BJ (cell line): ENCODE results near the gene CELF5. TPM values are rescaled to one million over a fixed set of nuclear protein-coding genes. Genes with fewer than 3 reads are reported as not detected.

Experiments
- CTCF ChIA-PET: fragments of 350-600 bp; formaldehyde crosslinking; extraction: SDS; loops from one replicate; lab custom pipeline; 2021; ENCODE audit warnings: antibody characterized with exemption, inconsistent platforms; lab: Yijun Ruan, JAX
- POLR2A ChIA-PET: fragments of 300-600 bp; sonication (Branson Sonifier 250); formaldehyde crosslinking; extraction: SDS; loops from one replicate; lab custom pipeline; 2021; ENCODE audit warnings: antibody characterized with exemption; lab: Charles Lee
- DNase-seq: peaks from one replicate; pipeline ENCODE4 v3.0.0-alpha.2; 2011; ENCODE audit warnings: low read depth
- H3K27me3 ChIP-seq: 2 replicates; pipeline ENCODE4 v1.6.0; 2011; ENCODE audit warnings: low read length; ENCODE audit not compliant: control insufficient read depth, insufficient read depth
- H3K36me3 ChIP-seq: 2 replicates; pipeline ENCODE4 v1.5.1; 2011; ENCODE audit warnings: low read length; ENCODE audit not compliant: control insufficient read depth, insufficient read depth
- H3K4me3 ChIP-seq: 2 replicates; pipeline ENCODE4 v1.5.1; 2011; ENCODE audit warnings: low read depth, mild to moderate bottlenecking, control low read depth, low read length
- polyA plus RNA-seq: library from polyadenylated mRNA; depleted of rRNA; stranded (reverse); fragments of >200 nt; gene quantifications from 2 replicates; pipeline ENCODE4 v1.2.3, GENCODE V29; 2011
- TF ChIP-seq, protein P1 (sequence below): IDR thresholded peaks from 2 replicates; pipeline ENCODE4 v1.5.1; 2011; ENCODE audit warnings: low read depth, mild to moderate bottlenecking, control low read depth, inconsistent platforms, low read length, moderate library complexity; ENCODE audit not compliant: insufficient read depth

Gene CELF5
- polyA plus RNA-seq, 1 experiment: 0.18 TPM

GRCh38 chr19:3192228-3192635 is 32.2 kb upstream of the CELF5 start:
- Histone ChIP-seq H3K36me3 (peaks cover 11% of the 10 kb centered on the region), H3K4me3 (no peak overlapping the region), H3K27me3 (no peaks in the 10 kb centered on the region)
- CTCF ChIA-PET: no interaction called here
- POLR2A ChIA-PET: no interaction called here
- TF ChIP-seq, protein P1, sequence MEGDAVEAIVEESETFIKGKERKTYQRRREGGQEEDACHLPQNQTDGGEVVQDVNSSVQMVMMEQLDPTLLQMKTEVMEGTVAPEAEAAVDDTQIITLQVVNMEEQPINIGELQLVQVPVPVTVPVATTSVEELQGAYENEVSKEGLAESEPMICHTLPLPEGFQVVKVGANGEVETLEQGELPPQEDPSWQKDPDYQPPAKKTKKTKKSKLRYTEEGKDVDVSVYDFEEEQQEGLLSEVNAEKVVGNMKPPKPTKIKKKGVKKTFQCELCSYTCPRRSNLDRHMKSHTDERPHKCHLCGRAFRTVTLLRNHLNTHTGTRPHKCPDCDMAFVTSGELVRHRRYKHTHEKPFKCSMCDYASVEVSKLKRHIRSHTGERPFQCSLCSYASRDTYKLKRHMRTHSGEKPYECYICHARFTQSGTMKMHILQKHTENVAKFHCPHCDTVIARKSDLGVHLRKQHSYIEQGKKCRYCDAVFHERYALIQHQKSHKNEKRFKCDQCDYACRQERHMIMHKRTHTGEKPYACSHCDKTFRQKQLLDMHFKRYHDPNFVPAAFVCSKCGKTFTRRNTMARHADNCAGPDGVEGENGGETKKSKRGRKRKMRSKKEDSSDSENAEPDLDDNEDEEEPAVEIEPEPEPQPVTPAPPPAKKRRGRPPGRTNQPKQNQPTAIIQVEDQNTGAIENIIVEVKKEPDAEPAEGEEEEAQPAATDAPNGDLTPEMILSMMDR: no peak
- DNase-seq: no peak

- CTCF ChIA-PET: no interaction called here
- Histone ChIP-seq H3K36me3 (peaks cover 11% of the 10 kb centered on the region), H3K27me3 (no peaks in the 10 kb centered on the region), H3K4me3 (no peak overlapping the region)
- POLR2A ChIA-PET: no interaction called here
- TF ChIP-seq, protein P1: no peak
- DNase-seq: no peak
These were observed 31.8 kb upstream of the CELF5 start for GRCh38 chr19:3192684-3193083.

- ChIA-PET CTCF (no interaction called here), POLR2A (no interaction called here)
- Histone ChIP-seq H3K4me3 (no peak overlapping the region), H3K36me3 (peaks cover 11% of the 10 kb centered on the region), H3K27me3 (no peaks in the 10 kb centered on the region)
- TF ChIP-seq, protein P1: no peak
- DNase-seq: no peak
These were observed 31.0 kb upstream of the CELF5 start for GRCh38 chr19:3193256-3194105.

DNA sequence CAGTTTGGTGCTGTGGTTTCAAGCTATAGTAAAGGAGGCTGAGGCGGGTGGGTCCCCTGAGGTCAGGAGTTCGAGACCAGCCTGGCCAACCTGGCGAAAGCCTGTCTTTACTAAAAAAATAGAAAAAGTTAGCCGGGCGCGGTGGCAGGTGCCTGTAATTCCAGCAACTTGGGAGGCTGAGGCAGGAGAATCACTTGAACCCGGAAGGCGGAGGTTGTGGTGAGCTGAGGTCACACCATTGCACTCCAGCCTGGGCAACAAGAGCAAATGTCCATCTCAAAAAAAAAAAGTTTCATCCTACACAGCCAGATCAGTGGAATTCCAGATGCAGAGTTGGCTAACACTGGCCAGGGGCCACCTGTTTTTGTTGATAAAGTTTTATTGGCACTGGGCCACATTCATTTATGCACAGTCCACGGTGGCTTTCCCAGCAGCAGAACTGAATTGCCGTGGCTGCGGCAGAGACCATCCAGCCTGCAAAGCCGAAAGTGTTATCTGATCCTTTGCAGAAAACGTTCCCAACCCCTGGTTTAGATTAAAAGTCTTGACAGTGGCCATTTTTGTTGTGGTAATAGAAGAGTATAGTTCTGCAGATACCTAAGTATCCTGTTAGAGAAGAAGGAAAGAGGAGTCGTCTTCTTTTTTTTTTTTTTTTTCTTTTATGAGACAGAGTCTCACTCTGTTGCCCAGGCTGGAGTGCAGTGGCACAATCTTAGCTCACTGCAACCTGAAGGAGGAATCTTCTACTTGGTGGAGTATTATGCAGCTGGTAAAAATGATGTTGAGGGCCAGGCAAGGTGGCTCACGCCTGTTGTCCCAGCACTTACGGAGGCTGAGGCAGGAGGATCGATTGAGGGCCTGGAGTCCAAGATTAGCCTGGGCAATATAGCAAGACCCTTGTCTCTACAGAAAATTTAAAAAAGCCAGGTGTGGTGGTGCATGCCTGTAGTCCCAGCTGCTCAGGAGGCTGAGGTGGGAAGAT is 30.1 kb upstream of the CELF5 start:
- H3K27me3 ChIP-seq: no peaks in the 10 kb centered on the region
- peaks cover 10% of the 10 kb centered on the region for H3K36me3 ChIP-seq
- DNase-seq: no peak
- ChIA-PET POLR2A (no interaction called here), CTCF (no interaction called here)
- no peak overlapping the region for H3K4me3 ChIP-seq
- TF ChIP-seq, protein P1: no peak
